ENCODE measurements around the gene TBC1D8.

DNA sequence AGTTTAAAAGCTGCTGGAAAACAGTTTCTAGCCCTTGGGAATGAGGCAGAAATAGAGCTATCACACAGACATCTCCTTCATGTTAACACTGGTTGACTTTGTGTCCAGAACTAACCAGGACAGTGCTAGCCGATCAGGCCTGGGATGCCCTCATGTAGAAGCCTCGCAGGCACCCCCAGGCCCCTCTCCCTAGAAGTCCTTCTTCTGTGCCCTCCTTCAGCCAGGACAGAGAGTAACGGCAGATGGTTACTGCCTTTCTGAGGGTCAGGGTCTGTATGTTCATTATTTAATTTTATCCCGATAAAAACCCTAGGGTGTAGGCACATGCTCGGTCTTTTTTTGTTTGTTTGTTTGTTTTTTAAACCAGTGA lies 159.8 kb downstream of the TBC1D8 start:
- TF ChIP-seq POLR2A (conservative IDR thresholded peaks at IDR 0.05) = no peak
- no peak for TF ChIP-seq ARID3A (IDR thresholded peaks at IDR 0.05; ENCODE audit: borderline replicate concordance, low read depth, low read length)
- no peak for TF ChIP-seq GABPA (tag; conservative IDR thresholded peaks at IDR 0.05; ENCODE audit: low read depth)
- no peak for TF ChIP-seq KLF10 (CRISPR knock-in tag; IDR thresholded peaks at IDR 0.05)
- no peak for TF ChIP-seq REST (IDR thresholded peaks at IDR 0.05; ENCODE audit: borderline replicate concordance)
- no peak for TF ChIP-seq REST (CRISPR knock-in tag; IDR thresholded peaks at IDR 0.05; ENCODE audit: low read depth)
- TF ChIP-seq, protein P1, sequence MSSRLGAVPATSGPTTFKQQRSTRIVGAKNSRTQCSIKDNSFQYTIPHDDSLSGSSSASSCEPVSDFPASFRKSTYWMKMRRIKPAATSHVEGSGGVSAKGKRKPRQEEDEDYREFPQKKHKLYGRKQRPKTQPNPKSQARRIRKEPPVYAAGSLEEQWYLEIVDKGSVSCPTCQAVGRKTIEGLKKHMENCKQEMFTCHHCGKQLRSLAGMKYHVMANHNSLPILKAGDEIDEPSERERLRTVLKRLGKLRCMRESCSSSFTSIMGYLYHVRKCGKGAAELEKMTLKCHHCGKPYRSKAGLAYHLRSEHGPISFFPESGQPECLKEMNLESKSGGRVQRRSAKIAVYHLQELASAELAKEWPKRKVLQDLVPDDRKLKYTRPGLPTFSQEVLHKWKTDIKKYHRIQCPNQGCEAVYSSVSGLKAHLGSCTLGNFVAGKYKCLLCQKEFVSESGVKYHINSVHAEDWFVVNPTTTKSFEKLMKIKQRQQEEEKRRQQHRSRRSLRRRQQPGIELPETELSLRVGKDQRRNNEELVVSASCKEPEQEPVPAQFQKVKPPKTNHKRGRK (tag; IDR thresholded peaks at IDR 0.05) = no peak
- TF ChIP-seq JUND (IDR thresholded peaks at IDR 0.05; ENCODE audit: borderline replicate concordance, low read depth, low read length) = no peak
- TF ChIP-seq JUND (tag; IDR thresholded peaks at IDR 0.05; ENCODE audit: borderline replicate concordance, low read depth, low read length) = no peak
- no peak for TF ChIP-seq MYNN (IDR thresholded peaks at IDR 0.05)
- no peak for TF ChIP-seq MYNN (CRISPR knock-in tag; IDR thresholded peaks at IDR 0.05)
- TF ChIP-seq ZNF75A (CRISPR knock-in tag; IDR thresholded peaks at IDR 0.05) = no peak
- no peak for TF ChIP-seq ELF4 (CRISPR knock-in tag; IDR thresholded peaks at IDR 0.05)

All from K562 (cell line).